Ishikawa (cell line): ENCODE measurements around the gene CORO1C.

ENCODE experiments used
- CEBPB ChIP-seq: IDR thresholded peaks from 2 replicates; pipeline ENCODE4 v1.6.1; 2012
- CREB1 ChIP-seq: IDR thresholded peaks from 2 replicates; pipeline ENCODE4 v1.6.1; 2012; ENCODE audit warnings: low read depth
- EGR1 ChIP-seq: IDR thresholded peaks from 2 replicates; pipeline ENCODE4 v1.6.1; 2012
- EP300 ChIP-seq: IDR thresholded peaks from 2 replicates; pipeline ENCODE4 v1.6.1; 2012; ENCODE audit warnings: borderline replicate concordance
- FOXM1 ChIP-seq: IDR thresholded peaks from 2 replicates; pipeline ENCODE4 v1.6.1; 2012; ENCODE audit warnings: low read depth, borderline replicate concordance
- MAX ChIP-seq: IDR thresholded peaks from 2 replicates; pipeline ENCODE4 v1.6.1; 2012
- NFIC ChIP-seq: IDR thresholded peaks from 2 replicates; pipeline ENCODE4 v1.6.1; 2012
- RAD21 ChIP-seq: IDR thresholded peaks from 2 replicates; pipeline ENCODE4 v1.6.1; 2012; ENCODE audit warnings: low read depth
- REST ChIP-seq: IDR thresholded peaks from 2 replicates; pipeline ENCODE4 v1.6.1; 2012; ENCODE audit warnings: low read depth, mild to moderate bottlenecking
- TAF1 ChIP-seq: IDR thresholded peaks from 2 replicates; pipeline ENCODE4 v1.6.1; 2012; ENCODE audit warnings: low read depth, mild to moderate bottlenecking
- TCF12 ChIP-seq: IDR thresholded peaks from 2 replicates; pipeline ENCODE4 v1.6.1; 2012; ENCODE audit warnings: low read depth
- TEAD4 ChIP-seq: IDR thresholded peaks from 2 replicates; pipeline ENCODE4 v1.6.1; 2012
- USF1 ChIP-seq: IDR thresholded peaks from 2 replicates; pipeline ENCODE4 v1.6.1; 2012
- YY1 ChIP-seq: IDR thresholded peaks from 2 replicates; pipeline ENCODE4 v1.6.1; 2012; ENCODE audit warnings: low read depth
- ZBTB7A ChIP-seq: IDR thresholded peaks from 2 replicates; pipeline ENCODE4 v1.6.1; 2012; ENCODE audit warnings: low read depth

CORO1C gene

GRCh38 chr12:108622921-108623514, 108.3 kb downstream of the CORO1C start:
- no peak for TF ChIP-seq CREB1
- TF ChIP-seq TCF12: no peak
- no peak for TF ChIP-seq TAF1
- TF ChIP-seq REST: no peak
- TF ChIP-seq USF1: no peak
- TF ChIP-seq TEAD4: no peak
- TF ChIP-seq EGR1: no peak
- no peak for TF ChIP-seq MAX
- no peak for TF ChIP-seq FOXM1
- TF ChIP-seq NFIC: no peak
- TF ChIP-seq EP300: no peak
- TF ChIP-seq YY1: no peak
- TF ChIP-seq ZBTB7A: no peak
- no peak for TF ChIP-seq RAD21
- no peak for TF ChIP-seq CEBPB

- TF ChIP-seq EGR1: no peak
- TF ChIP-seq RAD21: no peak
- no peak for TF ChIP-seq FOXM1
- TF ChIP-seq ZBTB7A: no peak
- no peak for TF ChIP-seq MAX
- no peak for TF ChIP-seq TEAD4
- no peak for TF ChIP-seq TAF1
- no peak for TF ChIP-seq CEBPB
- no peak for TF ChIP-seq YY1
- no peak for TF ChIP-seq EP300
- no peak for TF ChIP-seq TCF12
- TF ChIP-seq REST: no peak
- no peak for TF ChIP-seq USF1
- TF ChIP-seq CREB1: no peak
- TF ChIP-seq NFIC: no peak
Observed at GRCh38 chr12:108622421-108622820, 108.9 kb downstream of the CORO1C start.

- TF ChIP-seq REST: no peak
- no peak for TF ChIP-seq FOXM1
- TF ChIP-seq MAX: no peak
- no peak for TF ChIP-seq CREB1
- no peak for TF ChIP-seq ZBTB7A
- no peak for TF ChIP-seq NFIC
- no peak for TF ChIP-seq CEBPB
- no peak for TF ChIP-seq RAD21
- no peak for TF ChIP-seq TAF1
- no peak for TF ChIP-seq EGR1
- no peak for TF ChIP-seq EP300
- TF ChIP-seq TCF12: no peak
- TF ChIP-seq TEAD4: no peak
- no peak for TF ChIP-seq YY1
- TF ChIP-seq USF1: no peak
Observed at GRCh38 chr12:108621161-108621560, 110.2 kb downstream of the CORO1C start.
